ENCODE results near the gene DGCR6L. TPM values are rescaled to one million over a fixed set of nuclear protein-coding genes. Genes with fewer than 3 reads are reported as not detected.
"Not testable (repeated sequence)": the region's sequence is repeated elsewhere in the genome, so short reads cannot be mapped to it uniquely, and the experiment has no call there.

The DGCR6L gene
- total RNA-seq, 2 experiments from 2014 or later = 22.5 to 37.8 TPM

DNA sequence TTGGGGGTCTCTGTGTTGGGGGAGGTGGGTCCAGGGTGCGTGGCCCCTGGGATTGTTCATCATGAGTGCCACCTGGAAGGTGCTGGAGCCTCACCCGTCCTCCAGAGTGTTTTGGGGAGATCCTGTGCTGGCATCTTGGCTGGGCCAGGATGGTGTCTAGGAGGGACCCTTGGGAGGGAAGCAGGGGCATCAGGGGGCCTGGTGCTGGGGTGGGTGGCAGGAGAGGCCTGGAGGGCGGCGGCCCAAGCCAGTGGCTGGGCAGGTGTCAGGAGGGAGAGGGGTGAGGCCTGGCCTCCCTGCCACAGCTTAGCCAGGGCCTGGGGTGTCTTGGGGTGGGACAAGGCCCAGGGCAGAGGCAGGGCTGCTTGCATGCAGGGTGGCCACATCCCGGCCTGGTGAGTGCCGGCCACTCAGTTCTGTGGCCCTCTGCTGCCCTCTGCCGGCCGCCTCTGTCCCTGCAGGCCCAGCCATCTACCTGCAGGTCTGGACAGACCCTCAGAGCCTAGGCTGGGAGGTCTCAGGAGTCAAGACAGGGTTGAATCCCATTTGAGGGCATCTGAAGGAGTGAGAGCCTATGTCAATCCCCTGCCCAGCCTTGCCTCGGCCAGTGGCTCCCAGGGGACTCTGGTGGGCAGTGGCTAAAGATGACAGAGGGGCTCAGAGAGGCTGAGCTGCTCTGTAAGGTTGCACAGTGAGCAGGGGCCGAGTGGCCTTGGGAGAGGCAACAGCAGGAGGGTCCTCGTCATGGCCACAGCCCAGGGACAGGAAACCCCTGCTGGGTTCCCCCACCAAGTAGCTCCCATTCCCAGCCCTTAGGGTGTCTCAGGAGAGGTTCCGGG, 34.2 kb downstream of the DGCR6L start:
- CTCF ChIA-PET (ENCODE audit: unreplicated experiment); H4K20me1 ChIP-seq (ENCODE audit: insufficient read depth, low read length); H3K4me1 ChIP-seq (ENCODE audit: insufficient read depth, low read length, poor library complexity, severe bottlenecking); H2AFZ ChIP-seq (ENCODE audit: low read length); POLR2A ChIA-PET; H3K36me3 ChIP-seq (ENCODE audit: insufficient read depth, low read length); H3K9me2 ChIP-seq (ENCODE audit: insufficient read depth, low read length); H3K27ac ChIP-seq (ENCODE audit: low read depth, low read length, poor library complexity, severe bottlenecking); H3K9me3 ChIP-seq (ENCODE audit: low read length); BruUV-seq (replicated peaks); H3K4me3 ChIP-seq (ENCODE audit: low read depth, low read length, poor library complexity, severe bottlenecking); H3K4me2 ChIP-seq (ENCODE audit: low read length); H3K79me2 ChIP-seq (ENCODE audit: insufficient read depth, low read depth, low read length): not testable (repeated sequence)
- TF ChIP-seq, protein P1, sequence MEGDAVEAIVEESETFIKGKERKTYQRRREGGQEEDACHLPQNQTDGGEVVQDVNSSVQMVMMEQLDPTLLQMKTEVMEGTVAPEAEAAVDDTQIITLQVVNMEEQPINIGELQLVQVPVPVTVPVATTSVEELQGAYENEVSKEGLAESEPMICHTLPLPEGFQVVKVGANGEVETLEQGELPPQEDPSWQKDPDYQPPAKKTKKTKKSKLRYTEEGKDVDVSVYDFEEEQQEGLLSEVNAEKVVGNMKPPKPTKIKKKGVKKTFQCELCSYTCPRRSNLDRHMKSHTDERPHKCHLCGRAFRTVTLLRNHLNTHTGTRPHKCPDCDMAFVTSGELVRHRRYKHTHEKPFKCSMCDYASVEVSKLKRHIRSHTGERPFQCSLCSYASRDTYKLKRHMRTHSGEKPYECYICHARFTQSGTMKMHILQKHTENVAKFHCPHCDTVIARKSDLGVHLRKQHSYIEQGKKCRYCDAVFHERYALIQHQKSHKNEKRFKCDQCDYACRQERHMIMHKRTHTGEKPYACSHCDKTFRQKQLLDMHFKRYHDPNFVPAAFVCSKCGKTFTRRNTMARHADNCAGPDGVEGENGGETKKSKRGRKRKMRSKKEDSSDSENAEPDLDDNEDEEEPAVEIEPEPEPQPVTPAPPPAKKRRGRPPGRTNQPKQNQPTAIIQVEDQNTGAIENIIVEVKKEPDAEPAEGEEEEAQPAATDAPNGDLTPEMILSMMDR (conservative IDR thresholded peaks at IDR 0.05; ENCODE audit: low read length) = peak; percentile 73
- intact Hi-C loops (cut with micrococcal nuclease; ENCODE audit: unreplicated experiment) = loop anchor here (1.0 kb wide), 1 partner anchor 128 kb away; no protein-coding TSS in a partner anchor
- DNase-seq (ENCODE audit: low spot score) = peak; percentile 51

DNA sequence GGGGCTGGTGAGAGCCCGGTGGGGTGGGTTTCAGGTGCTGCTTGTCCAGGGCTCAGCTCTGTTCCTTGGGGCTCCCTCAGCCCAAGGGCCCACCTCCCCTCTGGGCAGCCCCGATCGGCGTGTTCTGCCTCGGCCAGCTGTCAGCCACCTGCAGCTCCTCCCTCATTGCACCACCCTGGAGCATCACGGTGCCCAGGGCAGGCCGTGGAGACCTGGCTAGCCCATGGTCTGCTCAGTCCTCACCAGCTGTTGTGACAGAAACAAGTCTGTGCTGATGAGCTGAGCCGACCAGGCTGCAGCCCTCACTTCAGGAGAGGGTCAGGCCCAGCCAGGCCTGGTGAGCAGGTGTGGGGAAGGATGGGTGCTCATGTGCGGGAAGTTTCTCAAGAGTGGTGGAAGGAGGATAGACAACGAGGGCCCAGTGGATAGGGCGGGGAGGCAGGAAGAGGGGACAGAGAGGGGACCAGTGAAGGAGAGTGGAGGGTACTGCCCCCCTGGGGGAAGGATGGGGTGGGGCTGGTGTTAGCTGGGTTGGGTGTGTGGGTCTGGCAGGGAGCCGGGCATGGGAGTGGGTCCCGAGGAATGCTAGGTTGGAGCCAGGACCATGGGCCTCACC, 35.3 kb downstream of the DGCR6L start:
- no peaks in the 10 kb centered on the region for H3K79me2 ChIP-seq (ENCODE audit: insufficient read depth, low read depth, low read length)

More for the DNA sequence above, 35.3 kb downstream of the DGCR6L start:
- ChIA-PET CTCF (ENCODE audit: unreplicated experiment) (no interaction called here), POLR2A (no interaction called here)
- no peaks in the 10 kb centered on the region for H3K36me3 ChIP-seq (ENCODE audit: insufficient read depth, low read length)
- no TSS peak for BruUV-seq (replicated peaks)
- no peak for DNase-seq (ENCODE audit: low spot score)
- H3K9me2 ChIP-seq (ENCODE audit: insufficient read depth, low read length) = no peaks in the 10 kb centered on the region
- H2AFZ ChIP-seq (ENCODE audit: low read length) = no peak overlapping the region
- H4K20me1 ChIP-seq (ENCODE audit: insufficient read depth, low read length) = no peaks in the 10 kb centered on the region
- no peak for TF ChIP-seq EZH2phosphoT487 (IDR thresholded peaks at IDR 0.05; ENCODE audit: borderline replicate concordance, low read depth, low read length)
- TF ChIP-seq, protein P1 (conservative IDR thresholded peaks at IDR 0.05; ENCODE audit: low read length) = no peak
- H3K9me3 ChIP-seq (ENCODE audit: low read length) = no peaks in the 10 kb centered on the region
- H3K4me2 ChIP-seq (ENCODE audit: low read length) = no peak overlapping the region
- no peak overlapping the region for H3K27ac ChIP-seq (ENCODE audit: low read depth, low read length, poor library complexity, severe bottlenecking)
- intact Hi-C loops (cut with micrococcal nuclease; ENCODE audit: unreplicated experiment) = loop anchor here (1.0 kb wide), 1 partner anchor 127 kb away; no protein-coding TSS in a partner anchor
- H3K4me3 ChIP-seq (ENCODE audit: low read depth, low read length, poor library complexity, severe bottlenecking) = no peak overlapping the region
- no peaks in the 10 kb centered on the region for H3K4me1 ChIP-seq (ENCODE audit: insufficient read depth, low read length, poor library complexity, severe bottlenecking)

All from OCI-LY7 (cell line).